WTC11 (cell line): ENCODE results near the gene PTPN11. TPM values are rescaled to one million over a fixed set of nuclear protein-coding genes. Genes with fewer than 3 reads are reported as not detected.

Source experiments
- ATAC-seq: fragments of 200-7000 bp; cut with Tn5 transposase; 2 replicates; pipeline ENCODE4 v1.10.0; 2021; ENCODE audit warnings: mild to moderate bottlenecking, moderate library complexity
- CTCF ChIA-PET: fragments of 300-600 bp; sonication (Branson Sonifier 250); formaldehyde crosslinking; loops from one replicate; lab custom pipeline; 2021; ENCODE audit warnings: antibody characterized with exemption; lab: Charles Lee
- POLR2A ChIA-PET: fragments of 350-600 bp; sonication (Branson Sonifier 250); formaldehyde crosslinking; loops from one replicate; lab custom pipeline; 2021; ENCODE audit warnings: antibody characterized with exemption; lab: Charles Lee
- DNase-seq: peaks from one replicate; pipeline ENCODE4 v3.0.0; 2021; ENCODE audit warnings: low spot score
- H3K27ac Mint-ChIP-seq: 2 replicates; pipeline ENCODE4 v1.8.0; 2021; ENCODE audit warnings: mixed read lengths
- H3K27me3 Mint-ChIP-seq: 2 replicates; pipeline ENCODE4 v1.8.0; 2021; ENCODE audit warnings: low read depth, mild to moderate bottlenecking, moderate library complexity, mixed read lengths
- H3K36me3 Mint-ChIP-seq: 2 replicates; pipeline ENCODE4 v1.8.0; 2021; ENCODE audit warnings: mixed read lengths
- H3K4me1 Mint-ChIP-seq: 2 replicates; pipeline ENCODE4 v1.8.0; 2022; ENCODE audit warnings: mixed read lengths
- H3K4me3 Mint-ChIP-seq: 2 replicates; pipeline ENCODE4 v1.8.0; 2021; ENCODE audit warnings: mild to moderate bottlenecking, moderate library complexity, mixed read lengths
- H3K9me3 Mint-ChIP-seq: 2 replicates; pipeline ENCODE4 v1.8.0; 2021; ENCODE audit warnings: mixed read lengths
- CREM ChIP-seq: sonication (generic); formaldehyde crosslinking; IDR thresholded peaks from 2 replicates; pipeline ENCODE4 v1.8.1; 2022; ENCODE audit warnings: mild to moderate bottlenecking, missing genetic modification reagents, moderate library complexity
- ESRRA ChIP-seq: sonication (generic); formaldehyde crosslinking; IDR thresholded peaks from 2 replicates; pipeline ENCODE4 v1.8.1; 2022; ENCODE audit warnings: mild to moderate bottlenecking, missing genetic modification reagents, borderline replicate concordance
- FOXP1 ChIP-seq: sonication (generic); formaldehyde crosslinking; IDR thresholded peaks from 2 replicates; pipeline ENCODE4 v1.8.0; 2022; ENCODE audit warnings: missing genetic modification reagents, mild to moderate bottlenecking, moderate library complexity, borderline replicate concordance
- GABPB1 ChIP-seq: sonication (generic); formaldehyde crosslinking; IDR thresholded peaks from 2 replicates; pipeline ENCODE4 v1.8.1; 2023; ENCODE audit warnings: mild to moderate bottlenecking, missing genetic modification reagents
- GRHL2 ChIP-seq: fragments of 250-450 bp; sonication (Bioruptor Pico); IDR thresholded peaks from 2 replicates; pipeline ENCODE4 v1.8.0; 2022; ENCODE audit warnings: mild to moderate bottlenecking, moderate library complexity; ENCODE audit not compliant: insufficient replicate concordance, severe bottlenecking
- IRF2 ChIP-seq: sonication (generic); formaldehyde crosslinking; IDR thresholded peaks from 2 replicates; pipeline ENCODE4 v1.8.0; 2022; ENCODE audit warnings: low read depth, missing genetic modification reagents, borderline replicate concordance
- KAT7 ChIP-seq: sonication (generic); formaldehyde crosslinking; IDR thresholded peaks from 2 replicates; pipeline ENCODE4 v1.8.1; 2023; ENCODE audit warnings: missing genetic modification reagents, mild to moderate bottlenecking, borderline replicate concordance
- MAX ChIP-seq: sonication (generic); formaldehyde crosslinking; IDR thresholded peaks from 2 replicates; pipeline ENCODE4 v1.8.0; 2022; ENCODE audit warnings: mild to moderate bottlenecking, missing genetic modification reagents
- MXD4 ChIP-seq: fragments of 250-450 bp; sonication (Bioruptor Pico); IDR thresholded peaks from 2 replicates; pipeline ENCODE4 v1.8.0; 2021; ENCODE audit warnings: mild to moderate bottlenecking, moderate library complexity, borderline replicate concordance
- NFYB ChIP-seq: sonication (generic); formaldehyde crosslinking; conservative IDR thresholded peaks from 2 replicates; pipeline ENCODE4 v1.8.0; 2022; ENCODE audit warnings: low read depth, missing genetic modification reagents
- NR1H2 ChIP-seq: sonication (generic); formaldehyde crosslinking; IDR thresholded peaks from 2 replicates; pipeline ENCODE4 v1.9.0; 2021; ENCODE audit warnings: mild to moderate bottlenecking, moderate library complexity, missing genetic modification reagents
- NR3C1 ChIP-seq: sonication (generic); formaldehyde crosslinking; conservative IDR thresholded peaks from 2 replicates; pipeline ENCODE4 v1.8.1; 2023; ENCODE audit warnings: low read depth, mild to moderate bottlenecking, missing genetic modification reagents
- PREB ChIP-seq: sonication (generic); formaldehyde crosslinking; IDR thresholded peaks from 2 replicates; pipeline ENCODE4 v1.8.1; 2022; ENCODE audit warnings: mild to moderate bottlenecking, missing genetic modification reagents, moderate library complexity, borderline replicate concordance
- RELA ChIP-seq: sonication (generic); formaldehyde crosslinking; IDR thresholded peaks from 2 replicates; pipeline ENCODE4 v1.8.1; 2022; ENCODE audit warnings: missing genetic modification reagents, mild to moderate bottlenecking, borderline replicate concordance
- SMAD3 ChIP-seq: sonication (generic); formaldehyde crosslinking; IDR thresholded peaks from 2 replicates; pipeline ENCODE4 v1.8.0; 2022; ENCODE audit warnings: missing genetic modification reagents, mild to moderate bottlenecking, borderline replicate concordance
- SP1 ChIP-seq: sonication (generic); formaldehyde crosslinking; conservative IDR thresholded peaks from 2 replicates; pipeline ENCODE4 v1.8.1; 2022; ENCODE audit warnings: missing genetic modification reagents
- ZNF219 ChIP-seq: sonication (generic); formaldehyde crosslinking; IDR thresholded peaks from 2 replicates; pipeline ENCODE4 v1.8.0; 2023; ENCODE audit warnings: missing genetic modification reagents, mild to moderate bottlenecking, borderline replicate concordance
- ZNF396 ChIP-seq: fragments of 250-450 bp; sonication (Bioruptor Pico); IDR thresholded peaks from 2 replicates; pipeline ENCODE4 v1.8.0; 2021; ENCODE audit warnings: mild to moderate bottlenecking, moderate library complexity, borderline replicate concordance
- total RNA-seq: library from RNA; stranded (reverse); gene quantifications from 3 replicates; pipeline ENCODE4 v1.2.3, GENCODE V29; 2021
- TF ChIP-seq, protein P1 (sequence below): fragments of 250-450 bp; sonication (Bioruptor Pico); IDR thresholded peaks from 2 replicates; pipeline ENCODE4 v1.9.0; 2021; ENCODE audit warnings: moderate library complexity, mild to moderate bottlenecking, inconsistent platforms, borderline replicate concordance
- TF ChIP-seq, protein P2 (sequence below): sonication (generic); formaldehyde crosslinking; conservative IDR thresholded peaks from 2 replicates; pipeline ENCODE4 v1.8.1; 2023; ENCODE audit warnings: mild to moderate bottlenecking, low read depth, missing genetic modification reagents, moderate library complexity
- TF ChIP-seq, protein P3 (sequence below): sonication (generic); formaldehyde crosslinking; IDR thresholded peaks from 2 replicates; pipeline ENCODE4 v1.8.1; 2023; ENCODE audit warnings: mild to moderate bottlenecking, moderate library complexity, missing genetic modification reagents
- TF ChIP-seq, protein P4 (sequence below): sonication (generic); formaldehyde crosslinking; IDR thresholded peaks from 2 replicates; pipeline ENCODE4 v1.8.0; 2022; ENCODE audit warnings: mild to moderate bottlenecking, missing genetic modification reagents

PTPN11 gene
- total RNA-seq, 1 experiment from 2014 or later = 112 TPM

DNA sequence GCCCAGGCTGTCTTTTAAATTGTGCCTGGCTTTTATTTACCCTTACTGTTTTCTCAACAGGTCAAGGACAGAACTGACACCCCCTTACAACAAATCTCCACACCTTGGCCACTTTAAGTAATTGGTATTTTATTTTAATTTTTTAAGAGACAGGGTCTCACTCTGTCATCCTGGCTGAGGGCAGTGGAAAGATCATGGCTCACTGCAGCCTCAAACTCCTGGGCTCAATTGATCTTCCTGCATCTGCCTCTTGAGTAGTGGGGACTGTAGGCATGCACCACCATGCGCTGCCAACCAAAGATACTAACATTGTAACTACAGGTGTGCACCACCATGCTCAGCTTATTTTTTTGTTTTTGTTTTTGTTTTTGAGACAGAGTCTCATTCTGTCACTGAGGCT lies 109.8 kb downstream of the PTPN11 start:
- no peak for DNase-seq
- no peaks in the 10 kb centered on the region for H3K4me1 Mint-ChIP-seq
- no peak overlapping the region for H3K27ac Mint-ChIP-seq
- TF ChIP-seq, protein P1, sequence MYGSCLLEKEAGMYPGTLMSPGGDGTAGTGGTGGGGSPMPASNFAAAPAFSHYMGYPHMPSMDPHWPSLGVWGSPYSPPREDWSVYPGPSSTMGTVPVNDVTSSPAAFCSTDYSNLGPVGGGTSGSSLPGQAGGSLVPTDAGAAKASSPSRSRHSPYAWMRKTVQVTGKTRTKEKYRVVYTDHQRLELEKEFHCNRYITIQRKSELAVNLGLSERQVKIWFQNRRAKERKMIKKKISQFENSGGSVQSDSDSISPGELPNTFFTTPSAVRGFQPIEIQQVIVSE (CRISPR knock-in tag) = no peak
- TF ChIP-seq ESRRA (CRISPR knock-in tag) (no peak), ZNF396 (CRISPR knock-in tag) (no peak), ZNF219 (no peak), CREM (CRISPR knock-in tag) (no peak), NFYB (CRISPR knock-in tag) (no peak), MAX (CRISPR knock-in tag) (no peak), SP1 (no peak), KAT7 (no peak)
- TF ChIP-seq, protein P2, sequence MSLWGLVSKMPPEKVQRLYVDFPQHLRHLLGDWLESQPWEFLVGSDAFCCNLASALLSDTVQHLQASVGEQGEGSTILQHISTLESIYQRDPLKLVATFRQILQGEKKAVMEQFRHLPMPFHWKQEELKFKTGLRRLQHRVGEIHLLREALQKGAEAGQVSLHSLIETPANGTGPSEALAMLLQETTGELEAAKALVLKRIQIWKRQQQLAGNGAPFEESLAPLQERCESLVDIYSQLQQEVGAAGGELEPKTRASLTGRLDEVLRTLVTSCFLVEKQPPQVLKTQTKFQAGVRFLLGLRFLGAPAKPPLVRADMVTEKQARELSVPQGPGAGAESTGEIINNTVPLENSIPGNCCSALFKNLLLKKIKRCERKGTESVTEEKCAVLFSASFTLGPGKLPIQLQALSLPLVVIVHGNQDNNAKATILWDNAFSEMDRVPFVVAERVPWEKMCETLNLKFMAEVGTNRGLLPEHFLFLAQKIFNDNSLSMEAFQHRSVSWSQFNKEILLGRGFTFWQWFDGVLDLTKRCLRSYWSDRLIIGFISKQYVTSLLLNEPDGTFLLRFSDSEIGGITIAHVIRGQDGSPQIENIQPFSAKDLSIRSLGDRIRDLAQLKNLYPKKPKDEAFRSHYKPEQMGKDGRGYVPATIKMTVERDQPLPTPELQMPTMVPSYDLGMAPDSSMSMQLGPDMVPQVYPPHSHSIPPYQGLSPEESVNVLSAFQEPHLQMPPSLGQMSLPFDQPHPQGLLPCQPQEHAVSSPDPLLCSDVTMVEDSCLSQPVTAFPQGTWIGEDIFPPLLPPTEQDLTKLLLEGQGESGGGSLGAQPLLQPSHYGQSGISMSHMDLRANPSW = no peak
- TF ChIP-seq, protein P3, sequence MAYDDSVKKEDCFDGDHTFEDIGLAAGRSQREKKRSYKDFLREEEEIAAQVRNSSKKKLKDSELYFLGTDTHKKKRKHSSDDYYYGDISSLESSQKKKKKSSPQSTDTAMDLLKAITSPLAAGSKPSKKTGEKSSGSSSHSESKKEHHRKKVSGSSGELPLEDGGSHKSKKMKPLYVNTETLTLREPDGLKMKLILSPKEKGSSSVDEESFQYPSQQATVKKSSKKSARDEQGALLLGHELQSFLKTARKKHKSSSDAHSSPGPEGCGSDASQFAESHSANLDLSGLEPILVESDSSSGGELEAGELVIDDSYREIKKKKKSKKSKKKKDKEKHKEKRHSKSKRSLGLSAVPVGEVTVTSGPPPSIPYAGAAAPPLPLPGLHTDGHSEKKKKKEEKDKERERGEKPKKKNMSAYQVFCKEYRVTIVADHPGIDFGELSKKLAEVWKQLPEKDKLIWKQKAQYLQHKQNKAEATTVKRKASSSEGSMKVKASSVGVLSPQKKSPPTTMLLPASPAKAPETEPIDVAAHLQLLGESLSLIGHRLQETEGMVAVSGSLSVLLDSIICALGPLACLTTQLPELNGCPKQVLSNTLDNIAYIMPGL (CRISPR knock-in tag) = no peak
- TF ChIP-seq, protein P4, sequence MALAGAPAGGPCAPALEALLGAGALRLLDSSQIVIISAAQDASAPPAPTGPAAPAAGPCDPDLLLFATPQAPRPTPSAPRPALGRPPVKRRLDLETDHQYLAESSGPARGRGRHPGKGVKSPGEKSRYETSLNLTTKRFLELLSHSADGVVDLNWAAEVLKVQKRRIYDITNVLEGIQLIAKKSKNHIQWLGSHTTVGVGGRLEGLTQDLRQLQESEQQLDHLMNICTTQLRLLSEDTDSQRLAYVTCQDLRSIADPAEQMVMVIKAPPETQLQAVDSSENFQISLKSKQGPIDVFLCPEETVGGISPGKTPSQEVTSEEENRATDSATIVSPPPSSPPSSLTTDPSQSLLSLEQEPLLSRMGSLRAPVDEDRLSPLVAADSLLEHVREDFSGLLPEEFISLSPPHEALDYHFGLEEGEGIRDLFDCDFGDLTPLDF (CRISPR knock-in tag) = no peak
- ChIA-PET POLR2A (no interaction called here), CTCF (no interaction called here)
- H3K36me3 Mint-ChIP-seq = no peaks in the 10 kb centered on the region
- peaks cover 7% of the 10 kb centered on the region for H3K9me3 Mint-ChIP-seq
- no peaks in the 10 kb centered on the region; the same call in 1 of the 2 replicates for H3K27me3 Mint-ChIP-seq
- ATAC-seq = no peak
- H3K4me3 Mint-ChIP-seq = no peak overlapping the region

- H3K27me3 Mint-ChIP-seq = no peaks in the 10 kb centered on the region; the same call in 1 of the 2 replicates
- H3K27ac Mint-ChIP-seq = no peak overlapping the region
- H3K4me3 Mint-ChIP-seq = no peak overlapping the region
- no peak for TF ChIP-seq NR3C1 (CRISPR knock-in tag)
- TF ChIP-seq SMAD3 (CRISPR knock-in tag) = no peak
- no peak for TF ChIP-seq NR1H2 (CRISPR knock-in tag)
- no peak for TF ChIP-seq GRHL2
- no peak for TF ChIP-seq PREB (CRISPR knock-in tag)
- TF ChIP-seq GABPB1 (CRISPR knock-in tag) = no peak
- no peak for TF ChIP-seq FOXP1 (CRISPR knock-in tag)
- TF ChIP-seq MXD4 (CRISPR knock-in tag) = no peak
- TF ChIP-seq IRF2 (CRISPR knock-in tag) = no peak
- TF ChIP-seq RELA (CRISPR knock-in tag) = no peak
- DNase-seq (no peak), ATAC-seq (no peak)
- H3K36me3 Mint-ChIP-seq = no peaks in the 10 kb centered on the region
- CTCF ChIA-PET = no interaction called here
- H3K9me3 Mint-ChIP-seq = peaks cover 7% of the 10 kb centered on the region
- H3K4me1 Mint-ChIP-seq = no peaks in the 10 kb centered on the region
- POLR2A ChIA-PET = no interaction called here
Observed at GRCh38 chr12:112530941-112531340, 112.2 kb downstream of the PTPN11 start.
